B cell (primary cell): ENCODE measurements around the gene ABCA7.

ENCODE experiments used
- EZH2 ChIP-seq: IDR thresholded peaks from 2 replicates; pipeline ENCODE4 v1.6.1; 2012; ENCODE audit warnings: borderline replicate concordance, low read depth, mild to moderate bottlenecking, moderate library complexity, low read length; ENCODE audit not compliant: insufficient read depth, poor library complexity, severe bottlenecking
- TF ChIP-seq, protein P1 (sequence below): fragments of 200-600 bp; IDR thresholded peaks from one replicate; pipeline ENCODE4 v1.8.0; 2022; ENCODE audit warnings: antibody characterized with exemption, mild to moderate bottlenecking

GRCh38 chr19:990119-990571 is 49.8 kb upstream of the ABCA7 start:
- TF ChIP-seq, protein P1, sequence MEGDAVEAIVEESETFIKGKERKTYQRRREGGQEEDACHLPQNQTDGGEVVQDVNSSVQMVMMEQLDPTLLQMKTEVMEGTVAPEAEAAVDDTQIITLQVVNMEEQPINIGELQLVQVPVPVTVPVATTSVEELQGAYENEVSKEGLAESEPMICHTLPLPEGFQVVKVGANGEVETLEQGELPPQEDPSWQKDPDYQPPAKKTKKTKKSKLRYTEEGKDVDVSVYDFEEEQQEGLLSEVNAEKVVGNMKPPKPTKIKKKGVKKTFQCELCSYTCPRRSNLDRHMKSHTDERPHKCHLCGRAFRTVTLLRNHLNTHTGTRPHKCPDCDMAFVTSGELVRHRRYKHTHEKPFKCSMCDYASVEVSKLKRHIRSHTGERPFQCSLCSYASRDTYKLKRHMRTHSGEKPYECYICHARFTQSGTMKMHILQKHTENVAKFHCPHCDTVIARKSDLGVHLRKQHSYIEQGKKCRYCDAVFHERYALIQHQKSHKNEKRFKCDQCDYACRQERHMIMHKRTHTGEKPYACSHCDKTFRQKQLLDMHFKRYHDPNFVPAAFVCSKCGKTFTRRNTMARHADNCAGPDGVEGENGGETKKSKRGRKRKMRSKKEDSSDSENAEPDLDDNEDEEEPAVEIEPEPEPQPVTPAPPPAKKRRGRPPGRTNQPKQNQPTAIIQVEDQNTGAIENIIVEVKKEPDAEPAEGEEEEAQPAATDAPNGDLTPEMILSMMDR: no peak
- TF ChIP-seq EZH2: no peak
